HL-60 (cell line): Measurements from ENCODE around the gene GPD2.
A peak's percentile ranks its signal among the peaks of the same experiment; 100 is the strongest.

ENCODE experiments used
- DNase-seq, 2 experiments: peaks; one replicate each; pipeline ENCODE4 v3.0.0-alpha.2; 2010 to 2020; ENCODE audit warnings: low read depth in 1 of 2, low spot score in 1 of 2
- H3K27ac ChIP-seq: fragments of 250-450 bp; sonication (Bioruptor Pico); replicated peaks from 2 replicates; pipeline ENCODE4 v1.5.1; 2020; ENCODE audit warnings: mild to moderate bottlenecking, moderate library complexity
- H3K27me3 ChIP-seq: fragments of 250-450 bp; sonication (Bioruptor Pico); 2 replicates; pipeline ENCODE4 v1.5.1; 2021; ENCODE audit warnings: mild to moderate bottlenecking, moderate library complexity; ENCODE audit not compliant: insufficient read depth, poor library complexity, severe bottlenecking
- H3K4me3 ChIP-seq: replicated peaks from 2 replicates; pipeline ENCODE4 v1.5.1; 2011; ENCODE audit warnings: mild to moderate bottlenecking, control low read depth, low read length; ENCODE audit not compliant: insufficient read depth
- GABPA ChIP-seq: IDR thresholded peaks from 2 replicates; pipeline ENCODE4 v1.6.1; 2012; ENCODE audit warnings: low read depth
- POLR2AphosphoS5 ChIP-seq: IDR thresholded peaks from 2 replicates; pipeline ENCODE4 v1.6.1; 2012; ENCODE audit warnings: low read depth
- SPI1 ChIP-seq: IDR thresholded peaks from 2 replicates; pipeline ENCODE4 v1.6.1; 2012; ENCODE audit warnings: low read depth, mild to moderate bottlenecking, borderline replicate concordance
- TF ChIP-seq, protein P1 (sequence below): IDR thresholded peaks from one replicate; pipeline ENCODE4 v1.5.1; 2011; ENCODE audit warnings: low read length, control low read depth, inconsistent platforms; ENCODE audit not compliant: insufficient read depth
- TF ChIP-seq, protein P2 (sequence below): IDR thresholded peaks from 2 replicates; pipeline ENCODE4 v1.6.1; 2012; ENCODE audit warnings: low read depth; ENCODE audit not compliant: insufficient replicate concordance

GPD2 gene

DNA sequence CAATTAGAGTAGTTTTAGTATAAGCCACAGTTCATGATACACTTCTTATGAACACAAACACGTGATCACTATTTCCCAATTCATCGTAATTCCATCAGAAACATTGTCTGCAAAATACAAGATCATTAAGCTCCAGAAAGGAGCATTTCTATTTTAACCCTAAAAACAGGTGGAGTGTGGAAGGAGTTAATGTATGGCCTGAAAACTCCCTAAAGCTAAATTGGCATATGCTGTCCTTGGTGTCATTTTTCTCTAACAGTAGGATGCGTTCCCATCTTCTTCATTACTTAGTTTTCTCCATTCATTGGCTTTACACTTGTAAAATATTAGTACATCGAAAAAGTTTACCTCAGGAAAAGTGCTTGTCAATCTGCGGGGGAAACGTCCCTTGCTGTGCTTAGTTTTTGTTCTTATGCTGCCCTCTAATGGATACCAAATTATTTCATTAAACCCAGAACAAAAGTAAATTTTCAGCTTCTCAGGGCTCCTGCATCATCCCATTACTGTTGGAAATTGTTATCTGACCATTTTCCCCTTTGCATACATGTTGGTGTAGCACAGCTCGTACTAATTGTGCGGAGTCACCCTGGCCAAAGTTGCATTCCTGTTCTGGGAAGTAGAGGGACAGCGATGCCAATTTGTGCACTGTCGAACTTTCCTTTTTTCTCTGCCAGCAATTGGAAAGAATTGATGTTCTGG is 153.4 kb downstream of the GPD2 start:
- Histone ChIP-seq H3K27me3 (no peaks in the 10 kb centered on the region), H3K4me3 (no peak overlapping the region), H3K27ac (no peak overlapping the region)
- TF ChIP-seq, protein P1, sequence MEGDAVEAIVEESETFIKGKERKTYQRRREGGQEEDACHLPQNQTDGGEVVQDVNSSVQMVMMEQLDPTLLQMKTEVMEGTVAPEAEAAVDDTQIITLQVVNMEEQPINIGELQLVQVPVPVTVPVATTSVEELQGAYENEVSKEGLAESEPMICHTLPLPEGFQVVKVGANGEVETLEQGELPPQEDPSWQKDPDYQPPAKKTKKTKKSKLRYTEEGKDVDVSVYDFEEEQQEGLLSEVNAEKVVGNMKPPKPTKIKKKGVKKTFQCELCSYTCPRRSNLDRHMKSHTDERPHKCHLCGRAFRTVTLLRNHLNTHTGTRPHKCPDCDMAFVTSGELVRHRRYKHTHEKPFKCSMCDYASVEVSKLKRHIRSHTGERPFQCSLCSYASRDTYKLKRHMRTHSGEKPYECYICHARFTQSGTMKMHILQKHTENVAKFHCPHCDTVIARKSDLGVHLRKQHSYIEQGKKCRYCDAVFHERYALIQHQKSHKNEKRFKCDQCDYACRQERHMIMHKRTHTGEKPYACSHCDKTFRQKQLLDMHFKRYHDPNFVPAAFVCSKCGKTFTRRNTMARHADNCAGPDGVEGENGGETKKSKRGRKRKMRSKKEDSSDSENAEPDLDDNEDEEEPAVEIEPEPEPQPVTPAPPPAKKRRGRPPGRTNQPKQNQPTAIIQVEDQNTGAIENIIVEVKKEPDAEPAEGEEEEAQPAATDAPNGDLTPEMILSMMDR, result peak; percentile 36
- TF ChIP-seq, protein P2, sequence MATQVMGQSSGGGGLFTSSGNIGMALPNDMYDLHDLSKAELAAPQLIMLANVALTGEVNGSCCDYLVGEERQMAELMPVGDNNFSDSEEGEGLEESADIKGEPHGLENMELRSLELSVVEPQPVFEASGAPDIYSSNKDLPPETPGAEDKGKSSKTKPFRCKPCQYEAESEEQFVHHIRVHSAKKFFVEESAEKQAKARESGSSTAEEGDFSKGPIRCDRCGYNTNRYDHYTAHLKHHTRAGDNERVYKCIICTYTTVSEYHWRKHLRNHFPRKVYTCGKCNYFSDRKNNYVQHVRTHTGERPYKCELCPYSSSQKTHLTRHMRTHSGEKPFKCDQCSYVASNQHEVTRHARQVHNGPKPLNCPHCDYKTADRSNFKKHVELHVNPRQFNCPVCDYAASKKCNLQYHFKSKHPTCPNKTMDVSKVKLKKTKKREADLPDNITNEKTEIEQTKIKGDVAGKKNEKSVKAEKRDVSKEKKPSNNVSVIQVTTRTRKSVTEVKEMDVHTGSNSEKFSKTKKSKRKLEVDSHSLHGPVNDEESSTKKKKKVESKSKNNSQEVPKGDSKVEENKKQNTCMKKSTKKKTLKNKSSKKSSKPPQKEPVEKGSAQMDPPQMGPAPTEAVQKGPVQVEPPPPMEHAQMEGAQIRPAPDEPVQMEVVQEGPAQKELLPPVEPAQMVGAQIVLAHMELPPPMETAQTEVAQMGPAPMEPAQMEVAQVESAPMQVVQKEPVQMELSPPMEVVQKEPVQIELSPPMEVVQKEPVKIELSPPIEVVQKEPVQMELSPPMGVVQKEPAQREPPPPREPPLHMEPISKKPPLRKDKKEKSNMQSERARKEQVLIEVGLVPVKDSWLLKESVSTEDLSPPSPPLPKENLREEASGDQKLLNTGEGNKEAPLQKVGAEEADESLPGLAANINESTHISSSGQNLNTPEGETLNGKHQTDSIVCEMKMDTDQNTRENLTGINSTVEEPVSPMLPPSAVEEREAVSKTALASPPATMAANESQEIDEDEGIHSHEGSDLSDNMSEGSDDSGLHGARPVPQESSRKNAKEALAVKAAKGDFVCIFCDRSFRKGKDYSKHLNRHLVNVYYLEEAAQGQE, result no peak
- TF ChIP-seq POLR2AphosphoS5 (no peak), SPI1 (no peak), GABPA (no peak)
- DNase-seq, result peak in 1 of 2 experiments; percentile 5

DNA sequence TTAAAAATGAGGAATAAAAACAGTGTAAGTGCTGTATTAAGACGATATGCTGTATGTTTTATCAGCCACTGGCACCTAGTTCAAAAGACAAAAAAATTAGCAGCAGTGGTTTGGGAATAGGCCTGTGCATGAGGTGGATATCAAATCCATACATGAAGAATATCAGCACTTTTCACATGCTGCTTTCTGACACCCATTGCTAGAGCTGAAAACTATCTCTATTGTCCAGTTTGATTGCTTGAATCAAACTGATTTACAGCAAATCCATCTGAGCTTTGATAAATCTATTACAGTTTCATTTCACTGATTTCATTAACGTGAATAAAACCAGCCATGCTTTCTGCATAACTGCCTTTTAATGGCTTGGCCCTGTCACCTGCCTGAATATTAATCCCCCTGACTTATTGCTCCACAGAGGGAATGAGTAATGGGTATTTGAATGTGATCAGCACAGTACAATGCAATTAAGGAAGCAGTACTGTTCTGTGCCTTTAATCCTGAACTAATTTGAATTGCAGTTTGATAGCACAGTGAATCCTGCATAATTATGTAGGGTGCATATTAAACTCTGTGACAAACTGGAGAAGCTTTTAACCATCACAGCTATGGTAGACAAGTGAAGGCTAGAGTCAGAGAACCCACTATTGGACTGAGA is 154.0 kb downstream of the GPD2 start:
- Histone ChIP-seq H3K4me3 (no peak overlapping the region), H3K27ac (no peak overlapping the region), H3K27me3 (peaks cover 3% of the 10 kb centered on the region)
- TF ChIP-seq, protein P1, result no peak
- TF ChIP-seq SPI1 (no peak), POLR2AphosphoS5 (no peak), GABPA (no peak)
- TF ChIP-seq, protein P2, result no peak
- no peak for DNase-seq

DNA sequence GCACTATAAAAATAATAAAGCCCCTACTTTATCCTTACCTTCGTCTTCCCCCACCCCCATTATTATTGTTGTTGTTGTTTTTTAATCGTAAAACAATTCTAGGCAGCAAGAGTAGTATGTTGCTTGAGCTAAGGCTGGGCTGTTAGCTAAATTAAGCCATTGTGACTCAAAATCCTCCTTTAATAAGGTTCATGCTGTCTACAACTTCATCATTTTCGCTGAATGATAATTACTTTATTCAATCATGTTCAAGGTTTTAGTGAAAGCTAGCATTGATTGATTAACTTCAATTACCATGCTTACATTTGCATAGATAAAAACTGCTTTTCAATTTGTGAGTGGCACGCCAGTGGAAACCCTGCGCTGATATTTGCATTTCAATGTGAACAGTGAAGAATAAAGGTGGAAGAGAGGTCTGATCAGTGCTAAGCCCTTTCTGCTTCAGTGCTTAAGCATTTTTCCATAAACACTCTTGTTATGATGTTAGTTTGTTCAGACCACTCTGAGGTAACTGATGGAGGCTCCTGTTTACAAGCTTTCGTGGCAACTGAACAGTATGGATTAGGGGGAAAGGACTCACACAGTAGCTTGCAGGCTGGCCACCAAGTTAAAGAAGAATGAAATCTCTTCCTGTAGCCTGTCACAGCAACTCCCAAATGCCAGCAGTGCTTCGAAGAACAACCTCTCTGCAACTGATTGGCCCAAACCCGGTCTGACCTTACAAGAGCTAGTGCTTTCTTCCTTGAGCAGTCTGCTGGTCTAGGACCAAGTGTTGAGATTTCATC is 156.8 kb downstream of the GPD2 start:
- TF ChIP-seq POLR2AphosphoS5 (no peak), GABPA (no peak), SPI1 (no peak)
- TF ChIP-seq, protein P1, result no peak
- TF ChIP-seq, protein P2, result no peak
- Histone ChIP-seq H3K4me3 (no peak overlapping the region), H3K27ac (no peak overlapping the region), H3K27me3 (peaks cover 3% of the 10 kb centered on the region)
- no peak for DNase-seq
